KBM-7 (cell line): ENCODE data around the gene FRMD4B.
"Not testable (repeated sequence)": the region's sequence is repeated elsewhere in the genome, so short reads cannot be mapped to it uniquely, and the experiment has no call there.

Experiments used
- DNase-seq: peaks from one replicate; pipeline ENCODE4 v3.0.0-alpha.2; 2015
- in situ Hi-C: fragments of 300-500 bp; cut with MboI; formaldehyde crosslinking; loops from 2 replicates; pipeline ENCODE4 v1.14.3; 2020; ENCODE audit warnings: low sequenced_read_pairs, low pct_unique_long_range_greater_than_20kb, mixed read lengths

FRMD4B gene

DNA sequence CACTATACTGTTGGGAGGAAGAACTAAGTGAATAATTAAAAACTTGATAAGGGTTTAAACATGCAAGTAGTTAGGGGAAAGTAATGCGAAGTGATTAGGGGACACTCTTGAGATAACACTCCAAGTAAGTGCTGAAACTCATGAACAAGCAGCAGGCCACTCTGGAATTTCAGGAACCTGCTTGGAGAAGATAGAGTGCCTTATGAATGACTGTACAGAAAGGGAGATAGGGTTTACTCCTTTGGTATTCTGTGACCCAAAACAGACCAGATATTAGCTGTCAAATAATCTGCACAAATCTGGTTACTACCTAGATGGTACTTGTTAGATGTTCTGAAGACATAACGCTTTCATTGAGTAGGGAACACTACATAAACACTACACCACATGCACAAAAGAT is 85.6 kb downstream of the FRMD4B start:
- in situ Hi-C loops, result loop anchor here (25.0 kb wide), 3 partner anchors 112 to 362 kb away; no protein-coding TSS in a partner anchor
- no peak for DNase-seq

DNA sequence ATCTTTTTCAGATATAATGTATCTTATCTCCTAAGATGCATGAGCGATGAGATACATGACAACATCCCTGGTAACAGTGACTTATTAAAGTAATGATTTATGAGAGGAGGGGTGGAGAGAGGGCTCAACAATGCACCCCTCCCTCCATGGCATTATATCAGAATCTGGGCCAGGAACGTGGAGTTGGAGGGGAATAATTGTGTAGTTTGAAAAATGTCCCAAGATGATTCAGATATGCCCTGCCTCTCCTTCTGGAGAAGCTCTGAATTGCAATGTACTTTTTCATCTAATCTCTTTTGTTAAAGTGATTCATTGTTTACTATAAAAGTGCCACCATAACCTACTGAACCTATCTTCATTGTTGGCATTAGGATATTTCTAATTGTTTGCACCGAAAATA is 86.5 kb downstream of the FRMD4B start:
- DNase-seq, result no peak
- in situ Hi-C loops, result no loop called here

DNA sequence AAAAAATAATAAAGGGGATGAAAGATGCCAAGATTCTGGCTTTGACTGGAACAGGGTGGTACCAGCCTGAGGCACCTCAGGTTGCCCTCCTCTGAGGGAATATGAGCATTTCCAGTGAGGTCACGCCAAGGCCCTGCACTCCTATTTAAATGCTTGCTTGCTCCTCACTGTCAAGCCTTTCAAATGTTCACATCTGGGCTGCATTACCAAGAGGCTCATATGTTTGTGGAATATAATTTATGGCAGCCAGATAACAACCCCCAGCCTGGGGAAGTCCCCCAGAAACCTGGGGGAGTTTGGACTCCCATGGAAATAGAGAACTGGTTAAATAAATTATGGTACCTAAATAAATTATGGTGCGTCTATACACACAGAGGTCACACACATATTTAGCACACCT is 88.4 kb downstream of the FRMD4B start:
- in situ Hi-C loops, result no loop called here
- DNase-seq, result no peak

DNA sequence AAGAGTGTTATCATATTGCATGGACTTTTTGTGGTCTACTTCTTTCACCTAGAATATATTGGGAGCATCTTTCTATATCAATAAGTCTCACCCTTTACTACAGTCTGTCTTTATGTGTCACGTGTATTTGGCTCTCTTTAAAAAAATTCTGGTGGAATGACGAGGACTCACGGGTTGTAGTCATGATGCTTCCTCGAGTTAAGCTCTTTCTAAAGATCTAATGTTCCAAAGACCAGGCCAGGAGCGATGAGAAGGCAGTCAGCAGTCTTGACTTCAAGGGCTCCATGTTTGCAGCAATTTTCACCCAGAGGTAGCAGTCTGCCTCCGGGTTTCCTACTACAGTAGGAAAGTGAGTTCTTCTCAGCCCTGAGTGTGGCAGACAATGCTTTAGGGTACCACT is 88.9 kb downstream of the FRMD4B start:
- no peak for DNase-seq
- in situ Hi-C loops, result no loop called here

DNA sequence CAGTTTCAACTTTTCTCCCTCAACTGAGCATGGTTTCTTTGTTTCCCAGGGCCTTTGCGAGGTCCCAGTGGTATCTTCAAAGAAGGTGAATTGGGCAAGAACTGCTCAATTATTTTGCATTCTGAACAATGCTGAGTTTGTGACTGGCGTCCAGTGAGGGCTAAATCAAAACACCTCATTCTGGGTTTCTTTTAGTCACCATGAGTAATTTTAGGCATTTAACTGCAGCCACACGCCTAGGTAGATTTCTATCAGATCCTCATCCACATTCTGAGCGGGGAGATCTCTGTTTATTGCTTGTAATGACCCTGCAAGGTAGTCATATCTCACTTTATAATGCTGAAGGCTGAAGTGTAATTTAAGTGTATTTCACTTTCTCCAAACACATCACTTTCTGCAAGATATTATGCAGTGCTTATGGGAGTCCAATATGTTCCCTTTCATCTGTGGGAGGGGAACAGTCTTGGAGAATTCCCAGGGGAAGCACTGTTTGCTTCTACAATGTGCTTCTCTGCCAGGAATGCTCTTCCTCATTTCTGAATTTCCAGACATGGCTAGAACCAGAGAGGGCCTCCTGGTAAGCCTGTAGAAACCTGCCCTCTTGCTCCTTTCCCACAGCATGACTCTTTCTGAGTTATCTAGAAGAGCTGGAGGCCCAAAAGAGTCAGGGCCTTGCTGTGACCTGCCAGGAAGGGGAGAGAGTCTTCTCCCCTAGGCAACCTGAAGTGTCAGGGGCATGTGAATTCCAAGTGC is 91.7 kb downstream of the FRMD4B start:
- no peak for DNase-seq
- in situ Hi-C loops, result no loop called here

DNA sequence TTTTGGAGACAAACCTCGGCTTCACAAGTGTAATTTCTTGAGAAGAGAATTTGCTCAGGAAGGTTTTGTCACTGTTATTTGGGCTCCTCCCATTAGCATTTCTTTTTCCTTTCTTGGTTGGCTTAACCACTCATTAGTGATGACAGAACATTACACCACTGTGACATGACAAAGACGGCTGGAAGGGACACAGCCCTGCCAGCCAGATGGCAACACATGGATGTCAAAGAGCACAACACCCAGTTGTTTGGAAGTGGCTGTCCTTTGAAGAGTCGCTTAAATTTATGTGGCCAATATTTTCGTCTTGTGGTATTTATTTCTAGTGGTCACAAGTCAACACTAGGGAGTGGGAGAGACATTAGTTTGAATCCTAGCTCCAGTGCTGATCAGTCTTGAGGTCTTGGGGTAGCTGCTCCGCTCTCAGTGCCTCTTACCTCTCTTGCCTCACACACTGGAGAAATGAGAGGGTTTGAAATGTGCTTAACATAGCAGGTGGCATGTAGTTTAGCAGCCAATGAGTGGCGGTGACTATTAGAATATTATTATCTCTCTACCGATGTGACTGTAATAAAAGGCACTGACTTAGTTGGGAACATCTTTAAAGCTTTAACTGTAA is 92.8 kb downstream of the FRMD4B start:
- in situ Hi-C loops, result no loop called here
- DNase-seq, result no peak

DNA sequence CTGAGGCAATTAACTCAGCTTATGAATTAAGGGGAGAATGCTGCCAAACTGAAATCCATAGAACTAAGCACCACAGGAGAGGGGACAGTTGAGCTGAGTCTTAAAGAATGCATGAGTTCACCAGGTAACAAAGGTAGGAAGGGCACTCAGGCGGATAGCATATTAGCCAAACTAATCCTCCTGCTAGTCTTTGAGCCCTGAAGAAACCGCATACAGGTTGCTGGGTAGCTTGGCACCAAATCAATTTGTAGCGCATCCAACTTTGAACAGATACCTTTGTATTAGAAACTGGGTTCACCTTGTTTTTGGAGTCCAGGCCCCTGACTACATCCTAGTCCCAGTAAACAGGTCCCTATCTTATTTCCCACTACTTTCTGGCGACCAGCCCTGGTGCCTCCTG is 93.7 kb downstream of the FRMD4B start:
- DNase-seq, result no peak
- in situ Hi-C loops, result no loop called here

DNA sequence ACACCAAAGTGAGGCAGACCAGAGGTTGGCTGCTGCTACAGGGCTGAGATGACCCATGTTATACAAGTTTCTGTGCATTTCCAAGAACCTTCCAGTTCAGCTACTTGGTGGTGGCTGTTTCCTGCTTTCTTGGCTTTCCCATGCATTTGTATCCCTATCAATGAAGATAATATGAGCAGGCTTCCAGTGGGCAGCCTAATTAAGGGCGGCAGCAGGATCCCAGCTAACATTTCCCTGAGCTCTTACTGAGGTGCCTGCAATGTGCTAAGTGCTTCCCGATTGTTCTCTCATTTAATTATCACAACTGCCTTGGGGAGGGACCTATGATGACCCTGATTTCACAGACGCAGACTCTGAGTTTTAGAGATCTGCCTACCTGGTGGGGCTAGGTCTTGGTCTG is 95.5 kb downstream of the FRMD4B start:
- in situ Hi-C loops, result no loop called here
- DNase-seq, result no peak

DNA sequence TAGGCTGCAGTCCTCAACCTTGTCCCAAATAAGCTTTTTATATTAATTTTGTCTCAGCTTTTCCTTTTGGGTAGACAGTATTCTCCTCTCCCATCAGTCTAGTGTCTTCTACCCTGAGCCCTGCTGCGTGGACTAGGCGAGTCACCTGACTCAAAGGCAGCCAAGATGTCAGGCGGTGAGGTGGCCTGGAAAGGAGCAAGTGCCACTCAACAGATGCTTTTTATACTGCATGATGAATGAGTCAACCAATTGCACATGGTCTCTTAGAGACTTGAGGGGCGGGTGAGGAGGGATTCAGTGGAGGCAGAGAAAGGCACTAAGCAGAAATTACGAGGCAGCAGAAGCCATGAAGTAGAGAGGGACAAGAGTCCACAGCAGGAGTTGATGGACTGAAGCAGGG is 95.9 kb downstream of the FRMD4B start:
- DNase-seq, result no peak
- in situ Hi-C loops, result no loop called here

DNA sequence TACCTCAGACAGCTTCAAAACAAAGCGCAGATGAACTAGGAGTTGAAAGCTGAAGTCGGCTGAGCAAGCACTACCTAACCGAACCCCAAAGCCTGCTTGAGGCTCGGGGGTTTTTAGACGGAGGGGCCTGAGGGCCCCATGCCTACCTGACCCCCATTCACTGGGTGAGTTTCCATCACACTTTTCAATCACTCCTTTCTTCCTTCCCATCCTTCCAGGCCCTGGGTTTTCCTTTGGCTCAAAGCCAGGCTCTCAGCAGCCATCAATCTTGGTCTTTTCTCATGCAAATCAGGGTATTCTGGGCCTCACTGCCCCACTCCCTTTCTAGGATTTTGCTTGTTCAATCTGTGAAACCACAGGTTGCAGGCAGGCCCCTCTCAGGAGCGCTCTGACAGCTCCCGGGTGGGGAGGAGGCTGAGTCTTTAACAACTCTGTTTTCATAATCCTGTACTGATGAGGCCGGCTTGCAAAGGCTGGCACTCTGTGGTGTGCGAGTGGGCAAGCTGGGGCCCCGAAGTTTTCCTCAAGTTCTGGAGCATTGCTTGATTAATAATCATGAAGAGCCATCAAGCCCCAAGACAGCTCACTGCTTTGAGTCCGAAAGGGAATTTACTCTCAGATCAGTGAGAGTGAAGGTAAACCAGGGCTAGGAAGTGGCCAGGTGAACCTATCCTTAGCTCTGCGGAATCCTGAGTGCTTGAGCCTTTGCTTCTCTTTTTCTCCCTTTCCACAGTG is 97.6 kb downstream of the FRMD4B start:
- no peak for DNase-seq
- in situ Hi-C loops, result no loop called here

DNA sequence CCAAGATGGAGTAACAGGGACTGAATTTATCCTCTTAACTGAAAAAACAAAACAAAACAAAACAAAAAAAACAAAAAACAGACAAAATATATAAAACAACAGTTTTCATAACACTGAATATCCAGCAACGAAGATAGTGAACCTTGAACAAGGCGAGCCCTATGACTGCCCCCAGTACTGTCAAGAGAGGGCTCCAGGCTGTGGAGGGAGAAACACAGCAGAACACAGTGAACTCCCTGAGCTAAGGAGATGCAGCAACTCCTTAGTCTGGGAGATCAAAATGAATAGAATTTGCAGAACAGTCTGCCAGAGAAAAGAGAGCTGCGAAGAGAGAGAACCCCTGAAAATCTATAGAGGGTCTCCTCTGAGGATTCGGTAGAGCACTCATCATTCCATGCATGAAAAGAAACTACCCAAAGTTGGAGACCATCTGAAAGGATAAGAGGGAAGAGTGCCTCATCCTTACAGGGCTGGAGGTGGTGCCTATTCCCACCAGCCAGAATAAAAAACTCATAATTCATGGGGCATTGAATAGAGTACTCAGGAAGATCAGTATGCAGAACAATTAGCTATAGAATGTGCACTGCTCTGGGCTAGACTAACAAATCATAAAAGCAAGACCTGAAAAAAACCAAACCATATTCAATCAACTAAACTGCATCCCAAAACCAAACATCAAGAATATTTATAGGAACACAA is 101.8 kb downstream of the FRMD4B start:
- in situ Hi-C loops, result no loop called here
- no peak for DNase-seq

DNA sequence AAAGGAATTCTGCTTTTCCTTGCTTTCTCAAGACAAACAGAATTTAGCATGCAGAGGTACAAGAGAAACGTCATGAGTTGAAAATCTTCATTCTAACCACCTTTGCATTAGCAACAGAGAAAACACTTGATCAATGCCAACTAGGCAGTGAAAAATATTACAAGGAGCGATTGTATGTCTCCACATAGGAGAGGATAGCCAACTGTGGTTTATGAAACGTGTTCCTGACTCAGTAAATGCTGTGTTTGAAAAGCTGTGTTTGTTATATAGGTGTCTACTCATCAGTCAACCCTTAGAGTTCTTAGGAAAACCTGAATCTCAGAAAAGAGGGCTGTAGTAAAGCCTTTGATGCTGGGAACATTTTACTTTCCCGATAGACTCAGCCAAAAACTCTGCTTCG is 102.4 kb downstream of the FRMD4B start:
- in situ Hi-C loops, result no loop called here
- DNase-seq, result no peak

DNA sequence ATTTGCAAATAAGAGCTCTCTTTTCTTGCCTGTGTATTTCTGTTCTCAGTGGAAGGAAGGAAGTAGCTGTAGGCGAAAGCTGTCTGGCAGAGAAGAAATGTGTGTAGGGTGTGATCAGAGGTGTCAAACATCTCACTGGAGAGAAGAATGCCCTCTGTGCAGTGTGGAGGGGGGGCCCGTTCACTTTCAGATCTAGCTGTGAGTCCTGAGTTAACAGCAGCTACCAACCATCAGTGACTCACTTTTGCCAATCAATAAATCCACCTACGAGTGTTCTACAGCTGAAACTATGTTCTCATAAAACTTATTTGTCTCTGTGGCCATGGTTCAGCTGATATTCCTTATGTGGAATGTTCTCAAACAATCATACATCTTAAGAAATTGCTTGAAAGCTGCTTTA is 103.7 kb downstream of the FRMD4B start:
- in situ Hi-C loops, result no loop called here
- DNase-seq, result no peak

DNA sequence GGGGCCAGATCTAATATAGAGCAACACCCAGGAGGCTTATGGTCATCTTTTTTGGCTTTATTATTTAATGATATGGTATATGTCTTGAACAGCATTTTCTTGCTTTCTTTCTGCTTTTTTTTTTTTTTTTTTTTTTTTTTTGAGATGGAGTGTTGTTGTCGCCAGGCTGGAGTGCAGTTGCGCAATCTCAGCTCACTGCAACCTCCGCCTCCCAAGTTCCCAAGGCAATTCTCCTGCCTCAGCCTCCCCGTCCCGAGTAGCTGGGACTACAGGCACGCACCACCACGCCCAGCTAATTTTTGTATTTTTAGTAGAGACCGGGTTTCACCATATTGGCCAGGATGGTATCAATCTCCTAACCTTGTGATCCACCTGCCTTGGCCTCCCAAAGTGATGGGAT is 108.5 kb downstream of the FRMD4B start:
- in situ Hi-C loops, DNase-seq: not testable (repeated sequence)

DNA sequence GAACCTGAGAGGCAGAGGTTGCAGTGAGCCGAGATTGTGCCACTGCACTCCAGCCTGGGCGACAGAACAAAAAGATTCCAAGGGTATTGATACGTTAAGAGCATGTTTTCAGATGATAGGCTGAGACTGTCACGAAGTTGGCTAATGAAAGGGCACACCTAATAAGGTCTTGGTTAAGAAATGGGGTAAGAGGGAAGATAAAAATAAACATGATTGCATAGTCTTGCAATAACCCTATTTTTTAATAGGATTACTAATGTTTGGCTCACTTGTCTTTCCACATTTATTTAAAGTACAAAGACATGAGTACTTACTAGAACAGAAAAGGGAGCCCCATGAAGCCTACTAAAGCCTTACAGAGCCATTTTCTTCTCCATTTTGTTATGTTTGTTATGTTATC is 109.0 kb downstream of the FRMD4B start:
- DNase-seq, result no peak
- in situ Hi-C loops, result no loop called here

DNA sequence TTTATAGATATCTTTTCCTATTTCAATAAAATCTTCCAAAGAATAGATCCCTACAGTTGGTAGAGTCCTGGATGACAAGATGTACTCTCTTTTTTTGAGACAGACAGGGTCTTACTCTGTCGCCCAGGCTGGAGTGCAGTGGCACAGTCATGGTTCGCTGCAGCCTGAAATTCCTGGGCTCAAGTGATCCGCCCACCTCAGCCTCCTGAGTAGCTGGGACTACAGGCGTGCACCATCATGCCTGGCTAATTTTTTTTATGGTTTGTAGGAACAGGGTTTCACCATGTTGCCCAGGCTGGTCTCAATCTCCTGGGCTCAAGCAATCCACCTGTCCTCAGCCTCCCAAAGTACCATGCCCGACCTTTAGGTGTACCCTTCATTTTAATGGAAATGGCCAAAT is 109.7 kb downstream of the FRMD4B start:
- DNase-seq, in situ Hi-C loops: not testable (repeated sequence)

DNA sequence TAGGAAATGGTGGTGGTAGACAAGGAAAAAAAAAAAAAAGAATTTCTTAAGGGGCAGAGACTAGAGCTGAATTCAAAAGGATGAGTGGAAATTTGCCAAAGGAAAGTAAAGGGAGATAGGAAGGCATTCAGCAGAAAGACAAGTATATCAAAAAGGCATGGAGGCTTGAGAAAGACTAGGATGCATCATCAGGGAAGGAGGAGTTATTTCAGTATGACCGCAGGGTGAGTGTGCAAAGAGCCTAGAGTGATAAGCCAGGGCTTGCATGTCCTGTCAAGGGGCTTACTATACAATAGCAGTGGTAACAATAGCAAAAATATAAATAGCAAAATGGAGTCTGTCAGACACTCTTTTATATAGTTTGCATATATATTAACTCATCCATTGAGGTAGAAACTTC is 112.0 kb downstream of the FRMD4B start:
- DNase-seq, result no peak
- in situ Hi-C loops, result no loop called here

DNA sequence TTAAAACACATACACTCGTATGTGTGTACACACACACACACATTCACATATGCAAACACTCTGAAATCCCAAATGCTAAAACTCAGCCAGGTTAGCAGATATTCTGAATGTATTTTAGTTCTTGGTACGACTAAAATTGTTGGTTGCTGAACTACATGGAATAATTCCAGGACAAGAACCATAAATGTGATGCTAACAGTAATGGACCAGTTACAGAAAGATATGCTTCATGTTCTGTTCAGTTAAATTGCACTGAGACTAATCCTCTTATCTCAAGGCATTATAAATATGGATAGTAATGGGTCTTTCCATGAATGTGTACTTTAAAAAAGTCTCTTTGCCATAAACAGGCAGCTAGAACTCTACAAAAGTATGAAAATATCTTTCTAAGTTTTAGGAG is 113.3 kb downstream of the FRMD4B start:
- in situ Hi-C loops, result no loop called here
- DNase-seq, result no peak

DNA sequence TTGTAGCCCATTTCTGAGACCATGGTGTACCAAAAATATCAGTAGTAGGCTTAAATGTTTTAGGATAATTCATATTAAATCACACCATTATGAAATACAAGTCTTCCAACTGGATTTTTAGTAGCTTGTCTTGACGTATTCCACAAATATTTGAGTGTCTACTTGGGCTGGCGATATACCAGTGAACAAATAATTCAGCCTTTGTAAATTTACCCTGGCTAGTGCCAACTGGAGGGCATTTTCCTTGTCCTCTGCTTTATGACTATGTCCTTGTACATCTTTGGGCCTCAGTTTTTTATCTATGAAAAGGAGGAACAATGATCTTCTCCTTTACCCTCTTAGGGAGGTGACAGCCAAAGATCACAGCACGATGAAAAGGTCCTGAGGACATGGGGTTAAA is 114.8 kb downstream of the FRMD4B start:
- in situ Hi-C loops, result no loop called here
- DNase-seq, result no peak

DNA sequence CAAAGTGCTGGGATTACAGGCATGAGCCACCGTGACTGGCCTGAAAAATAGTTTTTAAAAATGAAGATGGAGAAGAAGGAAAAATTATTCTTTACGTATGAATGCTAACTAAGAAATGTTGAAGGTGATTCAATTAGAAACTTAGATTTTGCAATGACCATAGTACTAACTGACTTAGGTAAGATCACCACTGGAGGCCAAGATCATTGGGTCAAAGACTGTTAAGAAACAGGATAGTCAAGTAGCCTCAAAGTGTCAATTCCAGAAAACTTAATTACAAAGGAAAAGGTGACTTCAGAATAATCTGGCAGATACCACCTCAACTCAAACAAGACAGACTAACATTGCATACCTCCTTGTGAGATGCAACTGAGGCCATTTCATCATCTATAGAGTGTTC is 119.3 kb downstream of the FRMD4B start:
- in situ Hi-C loops, result no loop called here
- DNase-seq, result no peak
